Kidney (tissue), 14 donors: ENCODE data around the gene CREB1. TPM values are rescaled to one million over a fixed set of nuclear protein-coding genes. Genes with fewer than 3 reads are reported as not detected.
A peak's percentile ranks its signal among the peaks of the same experiment; 100 is the strongest.

Source experiments
- DNase-seq, 5 donors: peaks; one replicate each; pipeline ENCODE4 v3.0.0-alpha.2; 2013 to 2020
- FAIRE-seq: peaks from 2 replicates; lab custom pipeline; 2012; peaks lifted over from hg19 to GRCh38; lab: Jason Lieb, UNC
- H3K27ac ChIP-seq, 2 donors: one replicate each; pipeline ENCODE4 v1.7.0; 2013; ENCODE audit warnings: low read depth in 2 of 2, low read length in 2 of 2, inconsistent platforms in 1 of 2
- H3K27me3 ChIP-seq: one replicate; pipeline ENCODE4 v1.7.1; 2013; ENCODE audit warnings: low read length, inconsistent platforms; ENCODE audit not compliant: control insufficient read depth, insufficient read depth
- H3K36me3 ChIP-seq, 3 donors: one replicate each; pipeline versions ENCODE4 v1.7.0 to v1.7.1; 2013; ENCODE audit warnings: low read length in 3 of 3, control low read depth in 1 of 3, inconsistent platforms in 1 of 3; ENCODE audit not compliant: insufficient read depth in 3 of 3, control insufficient read depth in 2 of 3
- H3K4me1 ChIP-seq, 3 donors: one replicate each; pipeline versions ENCODE4 v1.7.0 to v1.7.1; 2013; ENCODE audit warnings: low read length in 3 of 3, inconsistent platforms in 1 of 3, low read depth in 1 of 3; ENCODE audit not compliant: control insufficient read depth in 2 of 3, insufficient read depth in 2 of 3
- H3K4me3 ChIP-seq, 3 donors: one replicate each; pipeline versions ENCODE4 v1.7.0 to v1.8.1; 2013; ENCODE audit warnings: low read length in 3 of 3, control low read depth in 1 of 3, inconsistent platforms in 1 of 3
- H3K9ac ChIP-seq, 3 donors: one replicate each; pipeline versions ENCODE4 v1.7.0 to v1.7.1; 2013; ENCODE audit warnings: low read length in 3 of 3, control low read depth in 1 of 3, inconsistent platforms in 1 of 3
- H3K9me3 ChIP-seq, 3 donors: one replicate each; pipeline versions ENCODE4 v1.7.0 to v1.7.1; 2013; ENCODE audit warnings: low read length in 3 of 3, control low read depth in 1 of 3, inconsistent platforms in 1 of 3; ENCODE audit not compliant: control insufficient read depth in 2 of 3, insufficient read depth in 1 of 3
- intact Hi-C: fragments of 100-400 bp; cut with DNase I; formaldehyde crosslinking; loops from one replicate; pipeline ENCODE4 v1.11.1; 2022
- polyA plus RNA-seq: library from polyadenylated mRNA; stranded (reverse); fragments of 350-450 nt; fragmentation: Illumina TruSeq; extraction: RNeasy Lipid Tissue Mini Kit (QIAGEN cat#74804); gene quantifications from one replicate; pipeline ENCODE4 v1.2.3, GENCODE V29; 2014; ENCODE audit warnings: low read depth, low replicate concordance; ENCODE audit not compliant: insufficient read depth
- total RNA-seq: library from RNA; stranded (reverse); fragmentation: NEBNext Ultra II Directional; extraction: Animal tissue kit (Norgen Biotek cat#: 25700); gene quantifications from one replicate; pipeline ENCODE4 v1.2.1, GENCODE V29; 2021
- TF ChIP-seq, protein P1 (sequence below): IDR thresholded peaks from 3 replicates; pipeline ENCODE4 v1.5.1; 2012; ENCODE audit warnings: mild to moderate bottlenecking, moderate library complexity, borderline replicate concordance; ENCODE audit not compliant: insufficient read depth; ENCODE audit errors: extremely low read depth
- donor health status: control.
- donor health status: control.
- donor health status: control.
- donor health status: control.
- donor health status: control.
- donor health status: DM: yes; HTN: yes; CAD: no.
- donor health status: Normal renal cell carcinoma (clear cell type).

CREB1 gene
- total and polyA plus RNA-seq, 2 donors from 2014 or later: 8.9 to 63.8 TPM

- DNase-seq (no peak), FAIRE-seq (no peak)
- peak overlapping the region; percentile 46 to 75 (median 52) for H3K4me3 ChIP-seq
- H3K36me3 ChIP-seq: no peaks in the 10 kb centered on the region
- intact Hi-C loops: no loop called here
- no peaks in the 10 kb centered on the region for H3K9me3 ChIP-seq
- peak overlapping the region in 2 of 3 donors; percentile 38 to 81 for H3K9ac ChIP-seq
- H3K27me3 ChIP-seq: no peaks in the 10 kb centered on the region
- peak overlapping the region; percentile 82 to 86 for H3K27ac ChIP-seq
- TF ChIP-seq, protein P1, sequence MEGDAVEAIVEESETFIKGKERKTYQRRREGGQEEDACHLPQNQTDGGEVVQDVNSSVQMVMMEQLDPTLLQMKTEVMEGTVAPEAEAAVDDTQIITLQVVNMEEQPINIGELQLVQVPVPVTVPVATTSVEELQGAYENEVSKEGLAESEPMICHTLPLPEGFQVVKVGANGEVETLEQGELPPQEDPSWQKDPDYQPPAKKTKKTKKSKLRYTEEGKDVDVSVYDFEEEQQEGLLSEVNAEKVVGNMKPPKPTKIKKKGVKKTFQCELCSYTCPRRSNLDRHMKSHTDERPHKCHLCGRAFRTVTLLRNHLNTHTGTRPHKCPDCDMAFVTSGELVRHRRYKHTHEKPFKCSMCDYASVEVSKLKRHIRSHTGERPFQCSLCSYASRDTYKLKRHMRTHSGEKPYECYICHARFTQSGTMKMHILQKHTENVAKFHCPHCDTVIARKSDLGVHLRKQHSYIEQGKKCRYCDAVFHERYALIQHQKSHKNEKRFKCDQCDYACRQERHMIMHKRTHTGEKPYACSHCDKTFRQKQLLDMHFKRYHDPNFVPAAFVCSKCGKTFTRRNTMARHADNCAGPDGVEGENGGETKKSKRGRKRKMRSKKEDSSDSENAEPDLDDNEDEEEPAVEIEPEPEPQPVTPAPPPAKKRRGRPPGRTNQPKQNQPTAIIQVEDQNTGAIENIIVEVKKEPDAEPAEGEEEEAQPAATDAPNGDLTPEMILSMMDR: no peak
- H3K4me1 ChIP-seq: peaks cover 0 to 11% (median 2%) of the 10 kb centered on the region in 3 donors
Observed at GRCh38 chr2:207528980-207529329, 807 bp upstream of the CREB1 start.

DNA sequence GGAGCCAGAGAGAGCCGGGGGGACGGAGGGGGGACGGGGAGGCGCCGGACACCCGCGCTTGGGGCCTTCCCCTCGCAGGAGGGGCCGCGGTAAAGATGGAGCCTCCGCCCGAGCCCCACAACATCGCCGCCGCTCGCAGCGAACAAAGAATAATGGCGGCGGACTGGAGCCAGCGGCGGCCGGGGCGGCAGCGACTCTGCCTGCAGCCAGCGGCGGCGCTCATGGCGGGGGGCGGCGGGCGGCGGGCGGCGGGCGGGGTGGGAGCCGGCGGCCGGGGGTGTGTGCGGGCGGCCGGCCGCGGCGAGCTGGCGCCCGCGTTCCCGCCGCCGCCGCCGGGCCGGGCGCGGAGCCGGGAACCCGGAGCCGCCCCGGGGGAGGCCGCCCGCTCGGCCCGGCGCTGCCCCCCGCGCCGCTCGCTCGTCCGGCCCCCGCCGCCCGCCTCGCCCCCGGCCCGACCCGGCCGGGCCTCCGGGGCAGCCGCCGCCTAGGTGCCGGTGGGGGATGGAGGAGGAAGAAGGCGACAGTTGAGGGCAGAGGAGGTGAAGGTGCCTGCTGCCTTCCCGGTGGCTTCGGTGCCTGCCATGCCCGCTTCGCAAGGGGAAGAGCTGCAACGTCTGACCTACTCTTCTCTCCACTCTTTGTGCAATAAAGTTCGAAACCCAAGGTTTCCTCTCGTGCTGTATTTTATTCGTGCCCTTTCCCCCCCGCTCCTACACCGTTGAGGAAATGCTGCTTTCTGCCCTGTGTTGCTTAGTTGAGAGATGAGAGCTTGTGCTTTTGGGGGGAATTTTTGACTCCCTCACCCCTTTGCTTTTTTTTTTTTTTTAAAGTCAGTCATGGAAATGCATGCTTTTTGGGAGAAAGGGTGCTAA is 634 bp downstream of the CREB1 start:
- H3K4me3 ChIP-seq: peak overlapping the region; percentile 89 to 98 (median 98)
- TF ChIP-seq, protein P1: no peak
- intact Hi-C loops: no loop called here
- no peaks in the 10 kb centered on the region for H3K9me3 ChIP-seq
- DNase-seq (peak; percentile 52 to 85 (median 75)), FAIRE-seq (no peak)
- peak overlapping the region; percentile 68 to 97 (median 95) for H3K9ac ChIP-seq
- no peaks in the 10 kb centered on the region for H3K36me3 ChIP-seq
- H3K4me1 ChIP-seq: peaks cover 0 to 19% (median 4%) of the 10 kb centered on the region in 3 donors
- H3K27ac ChIP-seq: peak overlapping the region; percentile 91 to 97
- no peaks in the 10 kb centered on the region for H3K27me3 ChIP-seq

- Histone ChIP-seq H3K4me3 (peak overlapping the region; percentile 89 to 98 (median 98)), H3K9me3 (no peaks in the 10 kb centered on the region), H3K27ac (peak overlapping the region; percentile 88 to 91), H3K36me3 (no peaks in the 10 kb centered on the region), H3K27me3 (no peaks in the 10 kb centered on the region), H3K9ac (peak overlapping the region; percentile 68 to 97 (median 95)), H3K4me1 (peaks cover 0 to 19% (median 4%) of the 10 kb centered on the region in 3 donors)
- TF ChIP-seq, protein P1: no peak
- intact Hi-C loops: no loop called here
- peak in 2 of 5 donors; percentile 14 to 40 for DNase-seq
- FAIRE-seq: no peak
Observed at GRCh38 chr2:207531032-207531952, 1.5 kb downstream of the CREB1 start.
